Breast epithelium (tissue), 4 donors: Measurements from ENCODE around the gene HIVEP2. TPM values are rescaled to one million over a fixed set of nuclear protein-coding genes. Genes with fewer than 3 reads are reported as not detected.

Source experiments
- DNase-seq, 2 donors: peaks; one replicate each; pipeline ENCODE4 v3.0.0-alpha.2; 2019; ENCODE audit warnings: low spot score in 2 of 2
- H3K27ac ChIP-seq, 2 donors: fragments of 200-600 bp; sonication (generic) in 1 of 2; one replicate each; pipeline ENCODE4 v1.5.1; 2016 to 2019; ENCODE audit warnings: mild to moderate bottlenecking in 1 of 2
- H3K27me3 ChIP-seq, 2 donors: fragments of 200-600 bp; sonication (generic) in 1 of 2; one replicate each; pipeline versions ENCODE4 v1.5.1 to v1.6.0; 2017 to 2019; ENCODE audit warnings: control low read depth in 1 of 2, mild to moderate bottlenecking in 1 of 2
- H3K36me3 ChIP-seq: fragments of 200-600 bp; one replicate; pipeline ENCODE4 v1.5.1; 2019
- H3K4me1 ChIP-seq, 2 donors: fragments of 200-600 bp; sonication (generic); one replicate each; pipeline ENCODE4 v1.5.1; 2016 to 2019; ENCODE audit warnings: control low read depth in 1 of 2
- H3K4me3 ChIP-seq, 3 donors: fragments of 200-600 bp; sonication (generic); 1 replicate in 2 of 3; 2 replicates in 1 of 3; pipeline ENCODE4 v1.5.1; 2016 to 2019; ENCODE audit warnings: mild to moderate bottlenecking in 3 of 3, moderate library complexity in 2 of 3
- H3K9me3 ChIP-seq, 2 donors: fragments of 200-600 bp; sonication (generic) in 1 of 2; one replicate each; pipeline ENCODE4 v1.5.1; 2016 to 2019; ENCODE audit warnings: control low read depth in 1 of 2
- CTCF ChIP-seq, 3 donors: fragments of 450-650 bp; IDR thresholded peaks; one replicate each; pipeline ENCODE4 v1.5.1; 2016 to 2017; ENCODE audit warnings: antibody characterized with exemption in 3 of 3, mild to moderate bottlenecking in 3 of 3, moderate library complexity in 3 of 3
- POLR2A ChIP-seq: fragments of 450-650 bp; IDR thresholded peaks from one replicate; pipeline ENCODE4 v1.6.1; 2016; ENCODE audit warnings: antibody characterized with exemption, mild to moderate bottlenecking, moderate library complexity
- POLR2AphosphoS5 ChIP-seq, 3 donors: sonication (generic); formaldehyde crosslinking; IDR thresholded peaks; one replicate each; pipeline ENCODE4 v1.6.1; 2017; ENCODE audit warnings: antibody characterized with exemption in 3 of 3
- intact Hi-C: fragments of 100-400 bp; cut with DNase I; formaldehyde crosslinking; loops from one replicate; pipeline ENCODE4 v1.15.1; 2023; ENCODE audit warnings: low total_unique reads
- total RNA-seq, 3 donors: library from RNA; depleted of rRNA; stranded (reverse); fragments of >200 nt; gene quantifications; one replicate each; pipeline ENCODE4 v1.1.0, GENCODE V29; 2016

Gene HIVEP2
- total RNA-seq, 3 donors from 2014 or later: 20.6 to 25.0 (median 23.9) TPM

- intact Hi-C loops: no loop called here
- Histone ChIP-seq H3K27ac (no peak overlapping the region), H3K27me3 (no peaks in the 10 kb centered on the region), H3K36me3 (no peaks in the 10 kb centered on the region), H3K9me3 (no peaks in the 10 kb centered on the region), H3K4me3 (no peak overlapping the region), H3K4me1 (no peaks in the 10 kb centered on the region)
- DNase-seq: no peak
- no peak for TF ChIP-seq POLR2A
- no peak for TF ChIP-seq CTCF (IDR thresholded peaks at IDR 0.05)
- no peak for TF ChIP-seq POLR2AphosphoS5 (IDR thresholded peaks at IDR 0.05)
These were observed 147.8 kb downstream of the HIVEP2 start for GRCh38 chr6:142797159-142797558.

- Histone ChIP-seq H3K4me1 (no peaks in the 10 kb centered on the region), H3K9me3 (no peaks in the 10 kb centered on the region), H3K27me3 (no peaks in the 10 kb centered on the region), H3K27ac (no peak overlapping the region), H3K4me3 (no peak overlapping the region), H3K36me3 (no peaks in the 10 kb centered on the region)
- intact Hi-C loops: no loop called here
- no peak for DNase-seq
- TF ChIP-seq POLR2A (no peak), POLR2AphosphoS5 (IDR thresholded peaks at IDR 0.05) (no peak), CTCF (IDR thresholded peaks at IDR 0.05) (no peak)
These were observed 148.4 kb downstream of the HIVEP2 start for GRCh38 chr6:142796571-142796970.

- Histone ChIP-seq H3K36me3 (no peaks in the 10 kb centered on the region), H3K9me3 (no peaks in the 10 kb centered on the region), H3K4me3 (no peak overlapping the region), H3K27me3 (no peaks in the 10 kb centered on the region), H3K27ac (no peak overlapping the region), H3K4me1 (no peaks in the 10 kb centered on the region)
- TF ChIP-seq CTCF (IDR thresholded peaks at IDR 0.05) (no peak), POLR2A (no peak), POLR2AphosphoS5 (IDR thresholded peaks at IDR 0.05) (no peak)
- intact Hi-C loops: no loop called here
- DNase-seq: no peak
These were observed 149.0 kb downstream of the HIVEP2 start for GRCh38 chr6:142796024-142796423.

- no peak for DNase-seq
- Histone ChIP-seq H3K4me1 (no peaks in the 10 kb centered on the region), H3K9me3 (no peaks in the 10 kb centered on the region), H3K27ac (no peak overlapping the region), H3K36me3 (no peaks in the 10 kb centered on the region), H3K4me3 (no peak overlapping the region), H3K27me3 (no peaks in the 10 kb centered on the region)
- intact Hi-C loops: no loop called here
- TF ChIP-seq POLR2AphosphoS5 (IDR thresholded peaks at IDR 0.05) (no peak), CTCF (IDR thresholded peaks at IDR 0.05) (no peak), POLR2A (no peak)
These were observed 150.6 kb downstream of the HIVEP2 start for GRCh38 chr6:142794424-142794823.

- intact Hi-C loops: loop anchor here (2.0 kb wide), 1 partner anchor 17 kb away; no protein-coding TSS in a partner anchor
These were observed 154.7 kb downstream of the HIVEP2 start for GRCh38 chr6:142790257-142790656.

More at GRCh38 chr6:142790257-142790656, 154.7 kb downstream of the HIVEP2 start:
- H3K27ac ChIP-seq: no peak overlapping the region
- TF ChIP-seq POLR2A: no peak
- TF ChIP-seq POLR2AphosphoS5 (IDR thresholded peaks at IDR 0.05): no peak
- TF ChIP-seq CTCF (IDR thresholded peaks at IDR 0.05): no peak
- no peaks in the 10 kb centered on the region for H3K9me3 ChIP-seq
- H3K4me3 ChIP-seq: no peak overlapping the region
- no peaks in the 10 kb centered on the region for H3K27me3 ChIP-seq
- no peaks in the 10 kb centered on the region for H3K36me3 ChIP-seq
- H3K4me1 ChIP-seq: no peaks in the 10 kb centered on the region
- no peak for DNase-seq
